K562 (cell line): Measurements from ENCODE around the gene ZNF474. TPM values are rescaled to one million over a fixed set of nuclear protein-coding genes. Genes with fewer than 3 reads are reported as not detected.
A peak's percentile ranks its signal among the peaks of the same experiment; 100 is the strongest.

Source experiments
- ARID1B ChIP-seq: fragments of 450-650 bp; IDR thresholded peaks from 2 replicates; pipeline ENCODE4 v1.6.1; 2016; ENCODE audit warnings: antibody characterized with exemption, mild to moderate bottlenecking, inconsistent platforms
- EGR1 ChIP-seq: fragments of 450-650 bp; conservative IDR thresholded peaks from 2 replicates; pipeline ENCODE4 v1.6.1; 2017; ENCODE audit warnings: mild to moderate bottlenecking
- FOXK2 ChIP-seq, 2 experiments: fragments of 450-650 bp; IDR thresholded peaks in 1 of 2; conservative IDR thresholded peaks in 1 of 2; 2 replicates each; pipeline ENCODE4 v1.6.1; 2016; ENCODE audit warnings: low read depth in 2 of 2, mild to moderate bottlenecking in 1 of 2
- GTF2E2 ChIP-seq: fragments of 200-800 bp; sonication (Bioruptor generic); IDR thresholded peaks from 2 replicates; pipeline ENCODE4 v1.6.1; 2016; ENCODE audit warnings: missing genetic modification characterization, missing compliant biosample characterization
- HCFC1 ChIP-seq: IDR thresholded peaks from 2 replicates; pipeline ENCODE4 v1.6.1; 2012; ENCODE audit warnings: low read depth, low read length, improper control_type of control experiment
- LARP7 ChIP-seq: fragments of 450-650 bp; IDR thresholded peaks from 2 replicates; pipeline ENCODE4 v1.6.1; 2016
- MAZ ChIP-seq, 2 experiments: fragments of 450-650 bp in 1 of 2; sonication (generic) in 1 of 2; formaldehyde crosslinking; IDR thresholded peaks in 1 of 2; conservative IDR thresholded peaks in 1 of 2; 2 replicates each; pipeline versions ENCODE4 v1.4.0 to v1.5.0; 2020; ENCODE audit warnings: mild to moderate bottlenecking in 1 of 2, missing genetic modification reagents in 1 of 2
- MBD2 ChIP-seq: sonication (generic); IDR thresholded peaks from 2 replicates; pipeline ENCODE4 v1.6.1; 2016; ENCODE audit warnings: low read depth, borderline replicate concordance
- PHF20 ChIP-seq: fragments of 450-650 bp; IDR thresholded peaks from 2 replicates; pipeline ENCODE4 v1.6.1; 2018; ENCODE audit not compliant: partially characterized antibody
- PKNOX1 ChIP-seq: fragments of 450-650 bp; IDR thresholded peaks from 2 replicates; pipeline ENCODE4 v1.6.1; 2016
- RBFOX2 ChIP-seq: fragments of 200-400 bp; formaldehyde crosslinking; IDR thresholded peaks from 2 replicates; pipeline ENCODE4 v1.6.1; 2017; ENCODE audit warnings: low read depth, mild to moderate bottlenecking, low read length, moderate library complexity
- RCOR1 ChIP-seq, 2 experiments: IDR thresholded peaks; 2 replicates each; pipeline ENCODE4 v1.6.1; 2012; ENCODE audit warnings: low read depth in 2 of 2, low read length in 2 of 2, borderline replicate concordance in 1 of 2, improper control_type of control experiment in 1 of 2
- RFX5 ChIP-seq: IDR thresholded peaks from 2 replicates; pipeline ENCODE4 v1.6.1; 2011; ENCODE audit warnings: low read depth, mild to moderate bottlenecking, improper control_type of control experiment, low read length
- SIN3A ChIP-seq, 2 experiments: fragments of 150-350 bp in 1 of 2; IDR thresholded peaks; 2 replicates each; pipeline ENCODE4 v1.6.1; 2011 to 2016; ENCODE audit warnings: borderline replicate concordance in 2 of 2, low read depth in 2 of 2, low read length in 2 of 2, mild to moderate bottlenecking in 2 of 2, moderate library complexity in 2 of 2; ENCODE audit not compliant: control insufficient read depth in 1 of 2
- TRIM24 ChIP-seq, 2 experiments: fragments of 450-650 bp; IDR thresholded peaks; 2 replicates each; pipeline ENCODE4 v1.6.1; 2016
- ZNF174 ChIP-seq: fragments of 250-450 bp; sonication (Bioruptor Pico); IDR thresholded peaks from 2 replicates; pipeline ENCODE4 v1.4.0; 2020; ENCODE audit warnings: mild to moderate bottlenecking
- ZNF239 ChIP-seq: fragments of 250-450 bp; sonication (Bioruptor Pico); IDR thresholded peaks from 2 replicates; pipeline ENCODE4 v1.4.0; 2020; ENCODE audit warnings: mild to moderate bottlenecking
- polyA plus RNA-seq, 8 experiments: library from polyadenylated mRNA; depleted of rRNA in 4 of 8; stranded (reverse) in 5 of 8; unstranded in 3 of 8; fragments of >200 nt; fragmentation: Nextera tagmentation in 2 of 8; fragmentation: Illumina TruSeq in 1 of 8; extraction: Ambion mirVana in 2 of 8; extraction: Trizol in 1 of 8; gene quantifications; 2 replicates each; pipeline versions ENCODE4 v1.2.1 to v1.2.3, GENCODE V29; 2011 to 2014; ENCODE audit warnings: inconsistent platforms in 1 of 8, missing spikeins in 1 of 8
- total RNA-seq, 7 experiments: library from RNA; depleted of rRNA in 6 of 7; stranded (reverse); fragments of >200 nt in 6 of 7; fragmentation: Illumina TruSeq in 2 of 7; extraction: Trizol in 2 of 7; gene quantifications; 2 replicates each; pipeline versions ENCODE4 v1.2.1 to v1.2.3, GENCODE V29; 2011 to 2021; ENCODE audit warnings: low replicate concordance in 1 of 7
- TF ChIP-seq, protein P1 (sequence below), 2 experiments: fragments of 450-650 bp; formaldehyde crosslinking in 1 of 2; IDR thresholded peaks; 2 replicates each; pipeline versions ENCODE4 v1.4.0 to v1.6.1; 2014 to 2020; ENCODE audit warnings: mild to moderate bottlenecking in 2 of 2, borderline replicate concordance in 1 of 2, low read depth in 1 of 2
- TF ChIP-seq, protein P2 (sequence below): sonication (generic); formaldehyde crosslinking; IDR thresholded peaks from 2 replicates; pipeline ENCODE4 v1.5.0; 2020; ENCODE audit warnings: missing genetic modification reagents

ZNF474 gene
- total and polyA plus RNA-seq, 9 of the 15 experiments (the other 6 are each of a cell fraction or from before 2014, with no cell fraction given) = 0.16 to 0.62 (median 0.39) TPM

- 0 out of 4 replicates have a peak, but pooled peaks of 1 of the 2 experiments have one; percentile 40 for TF ChIP-seq MAZ (CRISPR knock-in tag; conservative IDR thresholded peaks at IDR 0.05 in 1 of 2, IDR thresholded peaks at IDR 0.05 in 1 of 2)
- no peak for TF ChIP-seq ZNF174 (CRISPR knock-in tag)
- TF ChIP-seq FOXK2 (conservative IDR thresholded peaks at IDR 0.05 in 1 of 2, IDR thresholded peaks at IDR 0.05 in 1 of 2; ENCODE audit: low read depth in 2 of 2) = peak in 1 of 2 experiments; percentile 47; a peak in 1 of 4 replicates
- TF ChIP-seq EGR1 = peak; percentile 95
- no peak for TF ChIP-seq ZNF239 (CRISPR knock-in tag)
- TF ChIP-seq HCFC1 = no peak
- TF ChIP-seq TRIM24 (IDR thresholded peaks at IDR 0.05) = peak; percentile 77 to 86; a peak in 3 of 4 replicates
- TF ChIP-seq, protein P1, sequence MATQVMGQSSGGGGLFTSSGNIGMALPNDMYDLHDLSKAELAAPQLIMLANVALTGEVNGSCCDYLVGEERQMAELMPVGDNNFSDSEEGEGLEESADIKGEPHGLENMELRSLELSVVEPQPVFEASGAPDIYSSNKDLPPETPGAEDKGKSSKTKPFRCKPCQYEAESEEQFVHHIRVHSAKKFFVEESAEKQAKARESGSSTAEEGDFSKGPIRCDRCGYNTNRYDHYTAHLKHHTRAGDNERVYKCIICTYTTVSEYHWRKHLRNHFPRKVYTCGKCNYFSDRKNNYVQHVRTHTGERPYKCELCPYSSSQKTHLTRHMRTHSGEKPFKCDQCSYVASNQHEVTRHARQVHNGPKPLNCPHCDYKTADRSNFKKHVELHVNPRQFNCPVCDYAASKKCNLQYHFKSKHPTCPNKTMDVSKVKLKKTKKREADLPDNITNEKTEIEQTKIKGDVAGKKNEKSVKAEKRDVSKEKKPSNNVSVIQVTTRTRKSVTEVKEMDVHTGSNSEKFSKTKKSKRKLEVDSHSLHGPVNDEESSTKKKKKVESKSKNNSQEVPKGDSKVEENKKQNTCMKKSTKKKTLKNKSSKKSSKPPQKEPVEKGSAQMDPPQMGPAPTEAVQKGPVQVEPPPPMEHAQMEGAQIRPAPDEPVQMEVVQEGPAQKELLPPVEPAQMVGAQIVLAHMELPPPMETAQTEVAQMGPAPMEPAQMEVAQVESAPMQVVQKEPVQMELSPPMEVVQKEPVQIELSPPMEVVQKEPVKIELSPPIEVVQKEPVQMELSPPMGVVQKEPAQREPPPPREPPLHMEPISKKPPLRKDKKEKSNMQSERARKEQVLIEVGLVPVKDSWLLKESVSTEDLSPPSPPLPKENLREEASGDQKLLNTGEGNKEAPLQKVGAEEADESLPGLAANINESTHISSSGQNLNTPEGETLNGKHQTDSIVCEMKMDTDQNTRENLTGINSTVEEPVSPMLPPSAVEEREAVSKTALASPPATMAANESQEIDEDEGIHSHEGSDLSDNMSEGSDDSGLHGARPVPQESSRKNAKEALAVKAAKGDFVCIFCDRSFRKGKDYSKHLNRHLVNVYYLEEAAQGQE (IDR thresholded peaks at IDR 0.05; ENCODE audit: borderline replicate concordance) = peak; percentile 55
- TF ChIP-seq, protein P1 (CRISPR knock-in tag; IDR thresholded peaks at IDR 0.05; ENCODE audit: low read depth) = no peak
- TF ChIP-seq ARID1B = peak; percentile 96
- TF ChIP-seq PHF20 = no peak
- no peak for TF ChIP-seq RFX5
- TF ChIP-seq MBD2 = peak; percentile 73
- TF ChIP-seq, protein P2, sequence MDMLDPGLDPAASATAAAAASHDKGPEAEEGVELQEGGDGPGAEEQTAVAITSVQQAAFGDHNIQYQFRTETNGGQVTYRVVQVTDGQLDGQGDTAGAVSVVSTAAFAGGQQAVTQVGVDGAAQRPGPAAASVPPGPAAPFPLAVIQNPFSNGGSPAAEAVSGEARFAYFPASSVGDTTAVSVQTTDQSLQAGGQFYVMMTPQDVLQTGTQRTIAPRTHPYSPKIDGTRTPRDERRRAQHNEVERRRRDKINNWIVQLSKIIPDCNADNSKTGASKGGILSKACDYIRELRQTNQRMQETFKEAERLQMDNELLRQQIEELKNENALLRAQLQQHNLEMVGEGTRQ = no peak
- TF ChIP-seq PKNOX1 = peak; percentile 93
- TF ChIP-seq GTF2E2 = no peak
- peak; percentile 9 to 83; a peak in 2 of 4 replicates for TF ChIP-seq RCOR1 (IDR thresholded peaks at IDR 0.05; ENCODE audit: borderline replicate concordance in 1 of 2, low read depth in 2 of 2, low read length in 2 of 2)
- no peak for TF ChIP-seq SIN3A (IDR thresholded peaks at IDR 0.05; ENCODE audit: borderline replicate concordance in 2 of 2, control insufficient read depth in 1 of 2, low read depth in 2 of 2, low read length in 2 of 2)
- peak; percentile 5; the same call in 1 of the 2 replicates for TF ChIP-seq RBFOX2
- TF ChIP-seq LARP7 = no peak
Measured at GRCh38 chr5:122126177-122126755, 3.1 kb upstream of the ZNF474 start (continued).
